Measurements from ENCODE around the gene TMEM164. TPM values are rescaled to one million over a fixed set of nuclear protein-coding genes. Genes with fewer than 3 reads are reported as not detected.

Gene TMEM164
- total RNA-seq, 1 donor from 2014 or later, result 8.4 TPM

DNA sequence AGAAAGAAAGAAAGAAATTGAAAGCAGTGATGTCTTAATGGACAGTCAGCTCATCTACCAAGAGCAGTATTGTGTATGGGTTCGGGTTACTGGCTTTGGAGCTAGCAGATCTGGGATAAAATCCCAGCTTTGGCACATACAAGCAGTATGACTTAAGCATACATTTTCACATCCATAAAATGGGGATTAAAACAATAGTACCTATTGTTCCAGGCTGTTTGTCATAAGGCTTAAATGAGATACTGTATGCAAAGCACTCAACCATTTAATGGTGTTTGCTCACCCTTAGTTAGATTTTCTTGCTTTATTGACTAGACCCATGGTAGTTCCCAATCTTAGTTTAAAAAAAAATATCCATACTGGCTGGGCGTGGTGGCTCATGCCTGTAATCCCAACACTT is 7.8 kb upstream of the TMEM164 start:
- no peak overlapping the region for H3K4me3 ChIP-seq (ENCODE audit: low read depth, low read length)
- no peak for TF ChIP-seq CTCF (conservative IDR thresholded peaks at IDR 0.05; ENCODE audit: low read depth, low read length)
- no peak for DNase-seq (ENCODE audit: low read depth)

DNA sequence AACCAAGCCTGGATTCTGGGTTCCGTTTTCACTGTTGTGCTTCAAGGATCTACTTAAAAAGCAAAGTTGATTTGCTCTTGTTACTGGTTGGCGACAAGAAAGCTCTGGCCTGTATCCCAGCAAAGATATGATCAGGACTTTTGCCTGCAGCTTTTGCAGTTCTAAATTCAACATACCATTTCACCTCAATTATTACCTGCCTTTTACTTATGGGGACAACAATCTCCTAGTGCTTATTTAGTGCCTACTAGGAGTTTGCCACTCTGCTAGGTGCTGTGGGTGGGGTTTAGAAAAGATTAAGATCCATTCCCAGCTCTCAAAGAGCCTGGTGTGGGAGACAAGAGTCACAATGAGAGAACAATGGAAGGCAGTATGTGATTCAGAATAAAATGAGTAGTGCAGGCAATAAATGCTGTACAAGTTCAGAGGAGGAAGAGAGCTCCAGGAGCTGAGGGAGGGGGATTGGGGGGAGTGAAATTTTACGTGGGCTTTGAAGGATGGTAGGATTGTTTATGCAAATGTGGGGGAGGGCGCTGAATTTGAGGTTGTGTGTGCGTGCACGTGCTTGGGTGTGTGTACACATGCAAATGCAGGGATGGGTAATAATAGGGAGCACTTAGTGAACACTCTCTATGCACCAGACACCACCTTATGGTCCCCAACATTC is 5.0 kb upstream of the TMEM164 start:
- H3K4me3 ChIP-seq (ENCODE audit: low read depth, low read length), result no peak overlapping the region
- DNase-seq (ENCODE audit: low read depth), result no peak
- TF ChIP-seq CTCF (conservative IDR thresholded peaks at IDR 0.05; ENCODE audit: low read depth, low read length), result no peak

DNA sequence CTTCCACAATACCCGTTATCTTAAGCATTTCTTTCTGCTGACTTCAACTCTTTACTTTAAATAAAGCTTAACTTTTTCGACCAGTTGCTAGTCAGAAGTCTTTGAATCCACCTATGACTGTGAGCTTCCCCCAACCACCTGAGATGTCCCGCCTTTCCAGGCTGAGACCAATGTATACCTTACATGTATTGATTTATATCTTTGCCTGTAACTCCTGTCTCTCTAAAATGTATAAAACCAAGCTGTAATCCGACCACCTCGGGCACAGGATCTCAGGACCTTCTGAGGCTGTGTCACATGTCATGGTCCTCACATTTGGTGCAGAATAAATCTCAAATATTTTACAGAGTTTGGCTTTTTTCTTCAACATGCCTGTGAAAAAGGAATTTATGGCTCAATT is 2.9 kb upstream of the TMEM164 start:
- no peak for DNase-seq (ENCODE audit: low read depth)
- H3K4me3 ChIP-seq (ENCODE audit: low read depth, low read length), result no peak overlapping the region
- TF ChIP-seq CTCF (conservative IDR thresholded peaks at IDR 0.05; ENCODE audit: low read depth, low read length), result no peak

DNA sequence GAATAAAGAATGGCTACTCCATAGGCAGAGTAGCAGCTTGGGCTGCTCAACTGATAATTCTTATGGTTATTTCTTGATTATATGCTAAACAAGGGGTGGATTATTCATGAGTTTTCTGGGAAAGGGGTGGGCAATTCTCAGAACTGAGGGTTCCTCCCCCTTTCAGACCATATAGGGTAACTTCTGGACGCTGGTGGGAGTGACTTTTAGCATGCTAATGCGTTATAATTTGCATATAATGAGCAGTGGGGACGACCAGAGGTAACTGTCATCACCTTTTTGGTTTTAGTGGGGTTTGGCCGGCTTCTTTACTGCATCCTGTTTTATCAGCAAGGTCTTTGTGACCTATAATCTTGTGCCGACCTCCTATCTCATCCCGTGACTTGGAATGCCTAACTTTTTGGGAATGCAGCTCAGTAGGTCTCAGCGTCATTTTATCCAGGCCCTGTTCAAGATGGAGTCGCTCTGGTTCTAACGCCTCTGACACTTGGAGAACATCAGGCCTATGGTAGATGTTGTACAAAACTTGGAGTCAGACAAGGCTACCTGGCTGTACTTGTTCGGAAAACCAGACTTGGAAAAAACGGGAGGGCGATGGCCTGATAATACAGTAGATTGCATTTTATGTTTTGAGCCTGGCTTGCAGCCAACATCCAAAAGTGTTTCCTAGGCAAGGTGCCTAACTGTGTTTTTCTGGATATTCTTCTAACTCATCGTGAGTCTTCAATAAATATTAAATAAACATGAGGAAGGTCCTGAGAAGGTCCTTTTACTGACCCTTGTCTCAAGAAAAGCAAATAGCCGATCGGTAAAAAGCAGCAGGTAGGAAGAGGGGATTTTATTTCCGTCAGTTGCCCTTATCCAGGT is 1.8 kb upstream of the TMEM164 start:
- no peak for DNase-seq (ENCODE audit: low read depth)
- H3K4me3 ChIP-seq (ENCODE audit: low read depth, low read length), result no peak overlapping the region
- TF ChIP-seq CTCF (conservative IDR thresholded peaks at IDR 0.05; ENCODE audit: low read depth, low read length), result no peak

- peak overlapping the region; percentile 62 for H3K4me3 ChIP-seq (ENCODE audit: low read depth, low read length)
- no peak for TF ChIP-seq CTCF (conservative IDR thresholded peaks at IDR 0.05; ENCODE audit: low read depth, low read length)
- no peak for DNase-seq (ENCODE audit: low read depth)
These were observed 1.1 kb upstream of the TMEM164 start for GRCh38 chrX:110001740-110002299.

- H3K4me3 ChIP-seq (ENCODE audit: low read depth, low read length), result peak overlapping the region; percentile 62
- DNase-seq (ENCODE audit: low read depth), result no peak
- TF ChIP-seq CTCF (conservative IDR thresholded peaks at IDR 0.05; ENCODE audit: low read depth, low read length), result no peak
These were observed 548 bp downstream of the TMEM164 start for GRCh38 chrX:110003167-110004156.
